HG03045 (cell line): ENCODE results near the gene ADGRF4.
"Not testable (repeated sequence)": the region's sequence is repeated elsewhere in the genome, so short reads cannot be mapped to it uniquely, and the experiment has no call there.

Experiments used
- ATAC-seq: cut with Tn5 transposase; IDR thresholded peaks from one replicate; pipeline ENCODE4 v1.9.1; 2021; ENCODE audit warnings: mild to moderate bottlenecking, moderate library complexity; ENCODE audit not compliant: unreplicated experiment

The ADGRF4 gene

DNA sequence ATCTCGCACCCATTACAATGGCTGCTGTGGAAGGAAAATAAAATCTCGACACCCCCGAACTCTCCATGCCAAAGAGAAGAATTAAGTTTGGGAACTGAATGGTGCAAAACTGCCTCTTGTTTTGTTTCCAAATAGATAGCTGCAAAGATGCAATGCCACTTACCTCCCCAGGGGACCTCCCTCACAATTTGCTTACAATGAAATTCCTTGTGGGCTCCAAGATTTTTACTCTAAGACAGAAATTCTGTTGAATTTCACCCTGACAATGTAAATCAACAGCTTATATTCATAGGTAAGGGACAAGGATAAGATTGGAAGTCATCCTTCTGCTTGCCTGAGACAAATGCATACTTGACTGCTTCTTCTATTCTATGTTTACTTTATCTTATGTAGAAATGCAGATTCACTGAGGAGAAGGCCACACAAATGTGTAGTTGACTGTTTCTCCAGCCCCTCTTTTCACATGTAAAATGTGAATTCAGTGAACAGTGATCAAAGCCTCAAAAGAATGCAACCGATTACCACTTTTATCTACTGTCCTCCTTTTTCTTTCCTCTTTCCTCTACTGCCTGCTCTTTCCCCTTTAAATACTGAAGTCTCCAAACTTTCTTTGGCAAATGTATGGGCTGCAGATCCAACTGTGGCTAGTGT, 36.6 kb downstream of the ADGRF4 start:
- ATAC-seq, result no peak

DNA sequence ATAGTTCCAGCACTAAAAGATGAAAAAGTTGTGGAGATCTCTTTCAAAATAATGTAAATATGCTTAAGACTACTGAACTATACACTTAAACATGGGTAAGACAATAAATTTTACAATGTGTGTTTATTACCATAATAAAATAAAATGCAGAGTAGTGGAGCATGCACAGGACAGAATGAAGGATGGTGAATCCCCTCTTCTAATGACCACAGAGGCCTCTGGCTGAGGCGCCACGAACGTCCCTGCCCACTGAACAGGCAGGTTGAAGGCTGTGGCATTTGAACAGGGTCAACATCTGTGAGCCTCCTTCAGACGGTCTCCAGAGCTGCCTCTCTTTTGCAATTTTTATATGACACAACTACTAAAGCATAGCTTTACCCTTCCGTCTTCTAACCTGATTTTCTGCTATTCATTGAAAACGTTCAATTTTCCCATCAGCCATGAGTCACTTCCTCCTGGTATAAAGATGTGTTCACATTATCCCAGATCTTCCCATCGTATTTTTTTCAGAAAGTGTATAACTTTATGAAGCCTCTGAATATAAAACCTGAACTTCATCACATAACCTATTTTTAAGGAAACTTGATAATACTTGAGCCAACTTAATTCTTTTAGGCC, 37.8 kb downstream of the ADGRF4 start:
- no peak for ATAC-seq

DNA sequence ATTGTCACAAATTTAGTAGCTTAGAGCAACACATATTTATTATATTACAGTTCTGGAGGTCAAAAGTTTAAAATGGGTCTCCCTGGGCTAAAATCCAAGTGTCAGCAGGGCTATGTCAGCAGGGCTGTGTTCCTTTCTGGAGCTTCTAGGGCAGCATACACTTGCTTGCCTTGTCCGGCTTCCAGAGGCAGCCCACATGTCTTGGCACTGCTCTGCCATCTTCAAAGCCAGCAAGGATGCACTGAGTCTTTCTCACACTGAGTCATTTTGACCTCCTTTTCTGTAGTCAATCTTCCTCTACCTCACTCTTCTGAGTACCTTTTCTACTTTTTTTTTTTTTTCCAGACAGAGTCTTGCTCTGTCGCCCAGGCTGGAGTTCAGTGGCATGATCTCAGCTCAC, 39.0 kb downstream of the ADGRF4 start:
- no peak for ATAC-seq

DNA sequence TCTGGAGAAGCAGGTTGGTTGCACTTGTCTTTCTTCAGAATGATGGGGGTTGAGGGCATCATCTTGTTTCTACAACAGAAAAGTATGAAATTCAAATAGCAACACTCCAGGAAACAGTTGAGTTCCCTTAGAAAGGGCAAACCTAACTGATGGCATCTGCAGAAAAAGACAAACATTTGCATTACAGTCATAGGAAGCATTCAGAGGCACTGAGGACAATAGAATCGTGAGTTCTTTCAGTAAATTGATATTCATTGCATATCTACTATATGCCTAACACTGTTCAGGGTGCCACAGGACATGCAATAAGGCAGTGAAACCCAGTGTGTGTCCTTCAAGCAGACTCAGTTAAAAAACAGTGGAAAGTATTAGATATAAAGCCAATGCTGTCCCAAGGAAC, 42.3 kb downstream of the ADGRF4 start:
- no peak for ATAC-seq

DNA sequence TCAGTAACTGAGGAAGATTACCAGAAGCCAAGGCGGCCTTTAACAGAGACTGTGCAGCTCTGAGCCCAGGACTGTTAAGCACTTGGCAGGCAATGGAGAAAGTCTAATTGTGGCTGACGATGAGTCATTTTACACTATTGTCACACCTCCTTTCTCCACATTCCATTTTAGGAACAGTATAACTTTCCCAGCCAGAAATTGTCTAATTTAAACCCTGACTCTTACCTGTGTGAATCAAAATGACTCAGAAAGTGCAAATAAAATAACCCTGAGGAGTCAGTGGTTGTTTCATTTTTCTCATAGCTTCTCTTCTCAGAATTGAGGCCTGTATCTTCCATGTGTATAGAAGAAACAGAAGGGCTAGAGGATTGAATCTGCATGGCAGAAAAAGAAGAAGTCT, 43.4 kb downstream of the ADGRF4 start:
- ATAC-seq, result no peak

DNA sequence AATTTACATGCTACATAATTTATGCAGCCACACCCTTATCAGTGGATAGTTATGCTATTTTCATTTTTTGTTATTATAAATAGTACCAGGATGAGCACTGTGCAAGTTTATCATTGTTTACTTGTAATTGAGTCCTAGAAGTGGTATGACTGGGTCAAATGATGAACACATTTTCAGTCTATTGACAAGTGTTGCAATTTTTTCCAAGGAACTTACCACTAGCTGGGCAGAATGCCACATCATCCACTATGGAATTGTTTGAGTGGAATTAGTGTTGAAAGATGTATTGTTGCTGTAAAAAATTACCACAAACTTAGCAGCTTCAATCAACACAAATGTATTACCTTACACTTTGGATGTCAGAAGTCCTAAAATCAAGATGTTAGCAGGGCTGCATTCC, 45.4 kb downstream of the ADGRF4 start:
- ATAC-seq, result no peak

DNA sequence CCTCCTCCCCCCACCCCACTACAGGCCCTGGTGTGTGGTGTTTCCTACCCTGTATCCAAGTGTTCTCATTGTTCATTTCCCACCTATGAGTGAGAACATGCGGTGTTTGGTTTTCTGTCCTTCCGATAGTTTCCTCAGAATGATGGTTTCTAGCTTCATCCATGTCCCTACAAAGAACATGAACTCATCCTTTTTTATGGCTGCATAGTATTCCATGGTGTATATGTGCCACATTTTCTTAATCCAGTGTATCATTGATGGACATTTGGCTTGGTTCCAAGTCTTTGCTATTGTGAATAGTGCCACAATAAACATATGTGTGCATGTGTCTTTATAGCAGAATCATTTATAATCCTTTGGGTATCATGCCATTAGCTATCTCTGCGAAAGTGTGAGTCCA, 46.9 kb downstream of the ADGRF4 start:
- not testable (repeated sequence) for ATAC-seq

DNA sequence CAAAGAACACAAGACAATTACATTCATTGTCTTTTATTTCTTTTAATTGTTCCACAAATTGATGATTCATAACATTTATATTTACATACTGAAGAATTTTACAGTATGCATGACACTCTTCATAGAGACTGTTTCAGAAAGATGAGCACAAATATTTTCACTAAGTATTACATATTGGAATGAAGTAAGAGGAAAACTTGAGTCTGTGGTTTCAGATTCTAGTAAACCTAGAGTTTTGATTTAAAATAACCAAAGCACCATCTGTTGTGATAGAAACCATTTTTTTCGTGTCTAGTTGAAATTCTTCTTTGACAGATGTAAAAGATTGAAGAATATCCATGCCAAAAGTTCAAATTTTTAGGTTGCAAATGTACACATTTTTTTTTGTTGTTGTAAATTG, 51.4 kb downstream of the ADGRF4 start:
- ATAC-seq, result no peak

DNA sequence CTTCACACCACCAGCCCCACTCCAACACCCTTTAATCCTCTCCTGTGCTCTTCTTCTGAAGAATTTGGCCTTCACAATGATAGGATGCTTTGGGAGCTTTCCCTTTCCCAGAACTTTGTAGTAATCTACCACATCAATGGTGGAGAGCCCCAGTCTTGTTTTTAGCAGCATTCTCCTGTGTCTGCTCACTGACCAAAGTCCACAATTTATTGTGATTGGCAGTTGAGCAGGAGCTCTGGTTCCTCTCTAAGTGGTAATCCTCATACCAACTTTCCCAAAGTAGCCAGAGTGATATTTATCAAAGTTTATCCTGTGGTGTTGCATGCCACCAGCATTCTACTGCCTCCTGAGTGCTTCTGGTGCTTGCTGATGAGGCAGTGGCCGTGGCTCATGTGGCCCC, 54.4 kb downstream of the ADGRF4 start:
- no peak for ATAC-seq

DNA sequence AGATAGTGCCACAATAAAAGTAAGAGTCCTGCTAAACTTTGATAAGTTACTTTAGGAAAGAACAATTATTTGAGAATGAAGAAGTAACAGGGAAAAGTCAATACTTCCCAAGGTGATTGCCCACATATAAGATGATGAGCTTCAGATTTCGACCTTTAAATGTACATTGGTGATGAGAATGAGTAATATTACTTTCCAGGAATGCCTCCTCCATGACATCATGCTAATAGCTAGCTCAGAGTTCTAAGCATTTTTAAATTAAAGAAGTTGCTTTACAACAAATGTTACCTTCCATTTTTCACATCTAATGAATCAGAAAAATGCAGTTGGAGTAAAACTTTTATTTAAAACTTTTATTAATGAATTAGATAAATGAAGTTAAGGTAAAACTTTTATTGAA, 61.0 kb downstream of the ADGRF4 start:
- no peak for ATAC-seq

DNA sequence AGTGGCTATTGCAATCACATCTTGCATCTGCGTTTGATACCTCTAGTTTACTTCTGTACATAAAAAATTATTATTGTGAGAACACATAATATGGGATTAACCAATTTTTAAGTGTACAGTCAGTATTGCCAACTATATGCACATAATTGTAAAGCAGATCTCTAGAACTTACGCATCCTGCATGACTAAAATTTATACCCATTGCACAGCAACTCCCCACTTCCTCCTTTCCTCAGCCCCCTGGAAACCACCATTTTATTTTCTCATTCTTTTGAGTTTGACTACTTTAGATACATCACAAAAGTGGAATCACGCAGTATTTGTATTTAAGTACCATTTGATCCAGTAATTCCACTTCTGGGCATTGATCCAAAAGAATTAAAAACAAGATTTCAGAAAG, 64.1 kb downstream of the ADGRF4 start:
- no peak for ATAC-seq

DNA sequence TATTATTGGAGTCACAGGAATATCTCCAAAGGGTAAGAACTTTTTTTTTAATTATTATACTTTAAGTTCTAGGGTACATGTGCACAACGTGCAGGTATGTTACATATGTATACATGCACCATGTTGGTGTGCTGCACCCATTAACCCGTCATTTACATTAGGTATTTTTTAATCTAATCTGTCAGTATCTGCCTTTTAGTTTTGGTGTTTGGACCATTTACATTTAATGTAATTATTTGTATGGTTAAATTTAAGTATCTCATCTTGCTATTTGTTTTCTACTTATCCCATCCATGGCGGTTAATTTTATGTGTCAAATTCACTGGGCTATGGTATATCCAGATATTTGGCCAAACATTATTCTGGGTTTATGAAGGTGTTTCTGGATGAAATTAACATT, 68.1 kb downstream of the ADGRF4 start:
- no peak for ATAC-seq

DNA sequence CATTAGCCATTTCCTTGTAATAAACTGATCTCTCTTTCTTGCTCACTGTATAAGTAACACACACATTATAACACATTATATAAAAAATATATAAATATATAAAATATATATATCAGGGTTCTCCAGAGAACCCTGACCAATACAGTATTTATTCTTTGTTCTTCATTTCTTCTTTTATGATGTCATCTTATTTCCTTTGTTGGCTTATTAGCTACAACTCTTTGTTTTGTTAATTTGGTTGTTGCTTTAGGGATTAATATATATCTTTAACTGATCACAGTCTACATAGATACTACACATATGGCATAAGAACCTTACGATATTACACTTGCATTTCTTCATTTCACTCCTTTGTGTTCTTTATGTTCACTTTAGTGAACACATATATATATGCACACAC, 68.7 kb downstream of the ADGRF4 start:
- no peak for ATAC-seq

DNA sequence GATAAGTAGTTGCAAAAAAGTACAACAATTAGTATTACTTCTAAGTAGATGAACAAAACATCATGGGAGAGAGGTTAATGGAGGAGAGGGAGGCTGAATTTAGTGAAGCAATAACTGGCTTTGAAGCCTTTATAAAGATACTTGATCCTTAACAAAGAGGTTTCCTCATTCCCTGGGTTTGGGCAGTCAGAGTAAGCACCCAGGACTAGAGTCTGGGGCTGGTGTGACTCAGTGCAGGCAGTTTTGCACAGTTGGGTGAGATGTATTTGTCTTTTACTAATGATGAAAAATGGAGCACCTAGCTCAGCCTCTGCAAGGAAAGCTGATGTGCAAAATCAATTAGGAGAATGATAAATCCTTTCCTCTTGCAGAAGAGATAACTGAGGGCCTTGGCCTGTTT, 71.6 kb downstream of the ADGRF4 start:
- ATAC-seq, result no peak
